NCI-H2171 treated with DMSO at 0.1 percent for 48 hours (cell line): ENCODE measurements around the gene FAM170B.

ENCODE experiments used
- DNase-seq: peaks from one replicate; lab custom pipeline; 2025; lab: John Stamatoyannopoulos, UW

FAM170B gene

GRCh38 chr10:49133706-49134248, at the start of gene FAM170B:
Gene FAM170B (minus strand): TSS chr10:49134021. CDS start chr10:49133918, 103 bp downstream.
- no peak for DNase-seq

- DNase-seq = no peak
Measured at GRCh38 chr10:49182776-49183175, 49.0 kb upstream of the FAM170B start.

GRCh38 chr10:49180444-49180860, 46.6 kb upstream of the FAM170B start:
- no peak for DNase-seq

GRCh38 chr10:49179699-49180443, 46.0 kb upstream of the FAM170B start:
- no peak for DNase-seq

GRCh38 chr10:49178489-49179471, 45.0 kb upstream of the FAM170B start:
- DNase-seq = no peak

GRCh38 chr10:49177391-49178355, 43.9 kb upstream of the FAM170B start:
- no peak for DNase-seq

- no peak for DNase-seq
Measured at GRCh38 chr10:49176310-49177268, 42.8 kb upstream of the FAM170B start.

- no peak for DNase-seq
Measured at GRCh38 chr10:49175587-49176309, 41.9 kb upstream of the FAM170B start.

GRCh38 chr10:49174926-49175500, 41.2 kb upstream of the FAM170B start:
- DNase-seq = no peak

GRCh38 chr10:49174261-49174925, 40.6 kb upstream of the FAM170B start:
- no peak for DNase-seq

- no peak for DNase-seq
Measured at GRCh38 chr10:49173853-49174252, 40.0 kb upstream of the FAM170B start.

- DNase-seq = no peak
Measured at GRCh38 chr10:49173201-49173772, 39.5 kb upstream of the FAM170B start.

- no peak for DNase-seq
Measured at GRCh38 chr10:49172777-49173132, 38.9 kb upstream of the FAM170B start.

- no peak for DNase-seq
Measured at GRCh38 chr10:49172061-49172776, 38.4 kb upstream of the FAM170B start.

- DNase-seq = no peak
Measured at GRCh38 chr10:49171326-49172060, 37.7 kb upstream of the FAM170B start.

GRCh38 chr10:49170632-49171325, 37.0 kb upstream of the FAM170B start:
- DNase-seq = no peak
